Effector memory CD4-positive, alpha-beta T cell (primary cell): ENCODE results near the gene MPDZ.

Source experiments
- DNase-seq, 3 donors: peaks; one replicate each; pipeline ENCODE4 v3.0.0-alpha.2; 2020
- H3K27ac ChIP-seq: 2 replicates; pipeline ENCODE4 v1.7.0; 2013; ENCODE audit warnings: mild to moderate bottlenecking, low read length, moderate library complexity; ENCODE audit not compliant: insufficient read depth, poor library complexity, severe bottlenecking
- H3K27me3 ChIP-seq: replicated peaks from 2 replicates; pipeline ENCODE4 v1.7.0; 2013; ENCODE audit warnings: mild to moderate bottlenecking, low read length; ENCODE audit not compliant: insufficient read depth, control insufficient read depth, poor library complexity, severe bottlenecking
- H3K36me3 ChIP-seq: 2 replicates; pipeline ENCODE4 v1.7.0; 2013; ENCODE audit warnings: mild to moderate bottlenecking, low read length, moderate library complexity; ENCODE audit not compliant: control insufficient read depth, insufficient read depth
- H3K4me1 ChIP-seq: 2 replicates; pipeline ENCODE4 v1.7.0; 2013; ENCODE audit warnings: low read length, mild to moderate bottlenecking; ENCODE audit not compliant: control insufficient read depth, insufficient read depth, poor library complexity, severe bottlenecking
- H3K4me3 ChIP-seq: 2 replicates; pipeline ENCODE4 v1.7.0; 2013; ENCODE audit warnings: low read length, low read depth, mild to moderate bottlenecking; ENCODE audit not compliant: insufficient read depth, poor library complexity, severe bottlenecking
- H3K9me3 ChIP-seq: 2 replicates; pipeline ENCODE4 v1.7.0; 2013; ENCODE audit warnings: mild to moderate bottlenecking, low read length, moderate library complexity; ENCODE audit not compliant: control insufficient read depth

Gene MPDZ

GRCh38 chr9:13282998-13283397 lies 3.5 kb upstream of the MPDZ start:
- Histone ChIP-seq H3K4me3 (no peak overlapping the region), H3K4me1 (no peaks in the 10 kb centered on the region), H3K9me3 (no peaks in the 10 kb centered on the region), H3K27ac (no peak overlapping the region), H3K36me3 (no peaks in the 10 kb centered on the region), H3K27me3 (no peaks in the 10 kb centered on the region)
- no peak for DNase-seq

- no peaks in the 10 kb centered on the region for H3K9me3 ChIP-seq
- no peaks in the 10 kb centered on the region for H3K36me3 ChIP-seq
- no peaks in the 10 kb centered on the region for H3K4me1 ChIP-seq
- no peak for DNase-seq
- H3K27ac ChIP-seq: no peak overlapping the region
- no peak overlapping the region for H3K4me3 ChIP-seq
- no peaks in the 10 kb centered on the region for H3K27me3 ChIP-seq
Measured at GRCh38 chr9:13281356-13282016, 2.0 kb upstream of the MPDZ start.

GRCh38 chr9:13278368-13279246 lies 885 bp downstream of the MPDZ start:
- H3K27ac ChIP-seq: no peak overlapping the region
- DNase-seq: no peak
- H3K9me3 ChIP-seq: no peaks in the 10 kb centered on the region
- no peaks in the 10 kb centered on the region for H3K36me3 ChIP-seq
- no peak overlapping the region for H3K4me3 ChIP-seq
- no peaks in the 10 kb centered on the region for H3K27me3 ChIP-seq
- no peaks in the 10 kb centered on the region for H3K4me1 ChIP-seq

- H3K27ac ChIP-seq: no peak overlapping the region
- no peaks in the 10 kb centered on the region for H3K9me3 ChIP-seq
- DNase-seq: no peak
- H3K4me1 ChIP-seq: no peaks in the 10 kb centered on the region
- no peak overlapping the region for H3K4me3 ChIP-seq
- no peaks in the 10 kb centered on the region for H3K36me3 ChIP-seq
- H3K27me3 ChIP-seq: no peaks in the 10 kb centered on the region
Measured at GRCh38 chr9:13278023-13278367, 1.5 kb downstream of the MPDZ start.

- Histone ChIP-seq H3K9me3 (no peaks in the 10 kb centered on the region), H3K4me3 (no peak overlapping the region), H3K36me3 (no peaks in the 10 kb centered on the region), H3K27me3 (no peaks in the 10 kb centered on the region), H3K27ac (no peak overlapping the region), H3K4me1 (no peaks in the 10 kb centered on the region)
- no peak for DNase-seq
Measured at GRCh38 chr9:13274886-13275641, 4.4 kb downstream of the MPDZ start.

GRCh38 chr9:13270734-13271133 lies 8.8 kb downstream of the MPDZ start:
- H3K9me3 ChIP-seq: no peaks in the 10 kb centered on the region
- no peaks in the 10 kb centered on the region for H3K36me3 ChIP-seq
- no peak for DNase-seq
- no peaks in the 10 kb centered on the region for H3K27me3 ChIP-seq
- H3K4me1 ChIP-seq: no peaks in the 10 kb centered on the region
- no peak overlapping the region for H3K27ac ChIP-seq
- H3K4me3 ChIP-seq: no peak overlapping the region

- no peaks in the 10 kb centered on the region for H3K36me3 ChIP-seq
Measured at GRCh38 chr9:13269589-13270452, 9.7 kb downstream of the MPDZ start.

GRCh38 chr9:13268469-13268868 lies 11.0 kb downstream of the MPDZ start:
- Histone ChIP-seq H3K27ac (no peak overlapping the region), H3K36me3 (no peaks in the 10 kb centered on the region), H3K27me3 (no peaks in the 10 kb centered on the region), H3K4me3 (no peak overlapping the region), H3K9me3 (no peaks in the 10 kb centered on the region), H3K4me1 (no peaks in the 10 kb centered on the region)
- no peak for DNase-seq

More at GRCh38 chr9:13269589-13270452, 9.7 kb downstream of the MPDZ start:
- H3K4me3 ChIP-seq: no peak overlapping the region
- no peaks in the 10 kb centered on the region for H3K4me1 ChIP-seq
- DNase-seq: no peak
- no peaks in the 10 kb centered on the region for H3K9me3 ChIP-seq
- H3K27ac ChIP-seq: no peak overlapping the region
- H3K27me3 ChIP-seq: no peaks in the 10 kb centered on the region

GRCh38 chr9:13267743-13268142 lies 11.7 kb downstream of the MPDZ start:
- DNase-seq: no peak
- Histone ChIP-seq H3K4me3 (no peak overlapping the region), H3K27me3 (no peaks in the 10 kb centered on the region), H3K27ac (no peak overlapping the region), H3K4me1 (no peaks in the 10 kb centered on the region), H3K36me3 (no peaks in the 10 kb centered on the region), H3K9me3 (no peaks in the 10 kb centered on the region)
